ENCODE measurements around the gene FOXF2.

DNA sequence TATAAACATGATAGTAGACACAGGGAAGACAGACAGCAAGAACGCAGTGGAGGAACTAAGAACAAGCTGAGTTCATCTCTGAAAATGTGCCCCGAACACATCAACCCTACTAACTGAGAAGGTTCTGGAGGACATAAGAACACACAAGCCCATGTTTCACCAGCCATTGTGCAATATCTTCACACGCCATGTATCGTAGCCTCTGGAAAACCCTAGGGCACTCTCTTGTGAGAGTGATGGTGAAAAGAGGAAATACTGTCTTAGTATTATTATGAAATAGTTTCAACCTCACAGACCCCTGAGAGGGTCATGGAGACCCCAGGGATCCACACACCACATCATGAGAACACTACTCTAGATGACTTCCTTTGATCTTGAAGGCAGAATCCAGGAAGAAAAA, 26.1 kb upstream of the FOXF2 start:
- no peak for TF ChIP-seq EP300 (IDR thresholded peaks at IDR 0.05)
- TF ChIP-seq, protein P1, sequence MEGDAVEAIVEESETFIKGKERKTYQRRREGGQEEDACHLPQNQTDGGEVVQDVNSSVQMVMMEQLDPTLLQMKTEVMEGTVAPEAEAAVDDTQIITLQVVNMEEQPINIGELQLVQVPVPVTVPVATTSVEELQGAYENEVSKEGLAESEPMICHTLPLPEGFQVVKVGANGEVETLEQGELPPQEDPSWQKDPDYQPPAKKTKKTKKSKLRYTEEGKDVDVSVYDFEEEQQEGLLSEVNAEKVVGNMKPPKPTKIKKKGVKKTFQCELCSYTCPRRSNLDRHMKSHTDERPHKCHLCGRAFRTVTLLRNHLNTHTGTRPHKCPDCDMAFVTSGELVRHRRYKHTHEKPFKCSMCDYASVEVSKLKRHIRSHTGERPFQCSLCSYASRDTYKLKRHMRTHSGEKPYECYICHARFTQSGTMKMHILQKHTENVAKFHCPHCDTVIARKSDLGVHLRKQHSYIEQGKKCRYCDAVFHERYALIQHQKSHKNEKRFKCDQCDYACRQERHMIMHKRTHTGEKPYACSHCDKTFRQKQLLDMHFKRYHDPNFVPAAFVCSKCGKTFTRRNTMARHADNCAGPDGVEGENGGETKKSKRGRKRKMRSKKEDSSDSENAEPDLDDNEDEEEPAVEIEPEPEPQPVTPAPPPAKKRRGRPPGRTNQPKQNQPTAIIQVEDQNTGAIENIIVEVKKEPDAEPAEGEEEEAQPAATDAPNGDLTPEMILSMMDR (IDR thresholded peaks at IDR 0.05): no peak
- no peak for TF ChIP-seq POLR2A (IDR thresholded peaks at IDR 0.05)

Measured in ovary (tissue), 3 donors.